Muscle of arm (tissue), 12 donors: ENCODE results near the gene WRNIP1. TPM values are rescaled to one million over a fixed set of nuclear protein-coding genes. Genes with fewer than 3 reads are reported as not detected.

Experiments used
- DNase-seq: peaks from one replicate; pipeline ENCODE4 v3.0.0-alpha.2; 2013
- polyA plus RNA-seq, 12 donors: library from polyadenylated mRNA; unstranded; fragments of 120-200 nt; gene quantifications; one replicate each; pipeline ENCODE4 v1.2.1, GENCODE V29; 2013; ENCODE audit not compliant: insufficient read length in 12 of 12

WRNIP1 gene
- polyA plus RNA-seq, 12 donors: 29.0 to 53.8 (median 46.5) TPM; not detected in 1

DNA sequence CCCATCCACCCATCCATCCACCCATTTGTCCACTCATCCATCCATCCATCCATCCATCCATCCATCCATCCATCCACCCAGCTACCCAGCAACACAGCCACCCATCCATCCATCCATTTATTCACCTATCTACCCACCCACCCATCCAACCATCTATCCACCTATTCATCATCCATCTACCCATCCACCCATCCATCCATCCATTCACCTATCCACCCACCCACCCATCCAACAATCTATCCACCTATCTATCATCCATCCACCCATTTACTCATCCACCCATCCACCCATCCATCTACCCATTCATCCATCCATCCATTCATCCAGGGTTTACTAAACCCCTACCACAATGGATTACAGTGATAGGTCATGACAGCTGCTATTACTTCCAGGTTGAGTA, 69.1 kb downstream of the WRNIP1 start:
- DNase-seq: no peak

Other genes starting within 250 kb of the WRNIP1 start
- 10 to 100 TPM in 7 of 12 donors, 1 to 10 TPM in 4, not detected in 1; 5.8 to 20.3 (median 11.5) TPM for gene MYLK4, start 14.5 kb upstream of the WRNIP1 start, polyA plus RNA-seq
- 10 to 100 TPM in 11 of 12 donors, not detected in 1; 10.8 to 26.3 (median 17.8) TPM for gene SERPINB1, start 76.5 kb downstream of the WRNIP1 start, polyA plus RNA-seq
- 10 to 100 TPM in 1 of 12 donors, 1 to 10 TPM in 10, not detected in 1; 2.2 to 15.5 (median 3.2) TPM for gene SERPINB9, start 137.9 kb downstream of the WRNIP1 start, polyA plus RNA-seq
- gene SERPINB6, start 206.2 kb downstream of the WRNIP1 start, polyA plus RNA-seq: 10 to 100 TPM in 11 of 12 donors, not detected in 1; 68.8 to 98.2 (median 78.3) TPM
- 10 to 100 TPM in 11 of 12 donors, not detected in 1; 13.9 to 29.6 (median 17.9) TPM for gene NQO2, start 234.5 kb downstream of the WRNIP1 start, polyA plus RNA-seq